Measurements from ENCODE around the gene ARHGAP26. TPM values are rescaled to one million over a fixed set of nuclear protein-coding genes. Genes with fewer than 3 reads are reported as not detected.
A peak's percentile ranks its signal among the peaks of the same experiment; 100 is the strongest.

Gene ARHGAP26
- total RNA-seq, 4 donors from 2014 or later = 12.4 to 49.5 (median 31.8) TPM

DNA sequence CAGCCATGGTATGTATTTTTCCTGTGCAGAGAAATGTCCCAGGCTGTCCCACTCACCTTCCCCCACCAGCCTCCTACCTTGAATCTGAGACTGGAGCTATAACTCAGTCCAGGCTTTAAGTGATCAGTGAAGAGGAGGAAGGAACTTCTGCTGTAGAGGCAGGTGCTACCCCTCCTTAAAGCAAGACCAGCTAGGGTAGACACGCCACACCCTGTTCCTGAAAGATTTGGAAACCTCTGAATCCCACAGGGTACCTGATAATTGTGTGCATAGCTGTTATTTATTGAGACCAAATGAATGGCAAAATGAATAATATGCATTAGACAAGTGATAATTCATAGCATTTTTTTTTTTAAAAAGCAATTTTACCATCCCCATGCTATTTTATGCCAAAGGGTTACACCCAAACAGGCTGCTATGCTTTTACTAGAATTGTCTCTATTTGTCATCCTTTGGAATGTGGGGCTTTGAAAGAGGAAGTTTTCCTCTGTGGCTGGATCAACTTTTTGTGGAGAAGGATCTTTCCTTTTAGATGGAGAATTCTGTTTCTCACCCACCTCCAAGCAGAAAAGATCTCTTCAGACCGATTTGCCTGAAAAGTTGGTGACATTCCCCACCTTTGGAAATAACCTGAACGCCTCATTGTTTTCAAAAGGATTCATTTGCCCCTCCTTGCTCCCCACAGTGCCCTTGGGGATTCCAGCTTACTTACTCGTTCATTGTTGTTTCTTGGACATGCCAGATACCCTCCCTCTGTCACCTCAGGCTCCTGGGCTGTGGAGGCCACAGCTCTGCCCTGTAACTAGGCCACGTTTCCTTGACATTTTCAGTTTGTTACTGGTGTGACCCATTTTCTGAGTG, 384.6 kb downstream of the ARHGAP26 start:
- Histone ChIP-seq H3K27ac (peak overlapping the region; percentile 45 to 49), H3K4me1 (peaks cover 9 to 12% of the 10 kb centered on the region in 2 donors), H3K36me3 (no peaks in the 10 kb centered on the region), H3K27me3 (no peaks in the 10 kb centered on the region), H3K9me3 (no peaks in the 10 kb centered on the region), H3K4me3 (no peak overlapping the region)
- no peak for DNase-seq
- intact Hi-C loops (cut with DNase I; ENCODE audit: low total_unique reads) = no loop called here
- TF ChIP-seq, protein P1, sequence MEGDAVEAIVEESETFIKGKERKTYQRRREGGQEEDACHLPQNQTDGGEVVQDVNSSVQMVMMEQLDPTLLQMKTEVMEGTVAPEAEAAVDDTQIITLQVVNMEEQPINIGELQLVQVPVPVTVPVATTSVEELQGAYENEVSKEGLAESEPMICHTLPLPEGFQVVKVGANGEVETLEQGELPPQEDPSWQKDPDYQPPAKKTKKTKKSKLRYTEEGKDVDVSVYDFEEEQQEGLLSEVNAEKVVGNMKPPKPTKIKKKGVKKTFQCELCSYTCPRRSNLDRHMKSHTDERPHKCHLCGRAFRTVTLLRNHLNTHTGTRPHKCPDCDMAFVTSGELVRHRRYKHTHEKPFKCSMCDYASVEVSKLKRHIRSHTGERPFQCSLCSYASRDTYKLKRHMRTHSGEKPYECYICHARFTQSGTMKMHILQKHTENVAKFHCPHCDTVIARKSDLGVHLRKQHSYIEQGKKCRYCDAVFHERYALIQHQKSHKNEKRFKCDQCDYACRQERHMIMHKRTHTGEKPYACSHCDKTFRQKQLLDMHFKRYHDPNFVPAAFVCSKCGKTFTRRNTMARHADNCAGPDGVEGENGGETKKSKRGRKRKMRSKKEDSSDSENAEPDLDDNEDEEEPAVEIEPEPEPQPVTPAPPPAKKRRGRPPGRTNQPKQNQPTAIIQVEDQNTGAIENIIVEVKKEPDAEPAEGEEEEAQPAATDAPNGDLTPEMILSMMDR (IDR thresholded peaks at IDR 0.05) = no peak
- TF ChIP-seq POLR2A (IDR thresholded peaks at IDR 0.05) = no peak

DNA sequence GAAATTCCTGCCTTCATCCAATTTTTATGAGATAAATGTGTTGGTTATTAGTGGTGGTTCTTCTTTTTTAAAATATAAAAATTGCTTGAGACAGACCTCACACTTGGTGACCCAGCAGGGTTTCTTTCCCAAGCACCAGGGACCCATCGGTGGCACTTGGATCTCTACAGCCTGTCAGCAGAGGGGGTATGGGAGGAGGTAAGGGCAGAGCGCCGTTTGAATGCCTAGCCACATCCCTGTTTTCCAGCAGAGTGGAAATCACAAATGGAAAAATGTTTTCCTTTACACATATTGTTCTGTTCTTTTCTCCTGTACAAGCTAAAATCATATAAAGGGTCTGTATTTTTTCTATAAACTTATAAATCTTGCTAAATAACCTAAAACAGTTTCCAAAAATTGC, 385.3 kb downstream of the ARHGAP26 start:
- no peak for DNase-seq
- peak overlapping the region; percentile 20 to 45 for H3K27ac ChIP-seq
- intact Hi-C loops (cut with DNase I; ENCODE audit: low total_unique reads) = no loop called here
- no peak overlapping the region for H3K4me3 ChIP-seq
- H3K9me3 ChIP-seq = no peaks in the 10 kb centered on the region
- H3K36me3 ChIP-seq = no peaks in the 10 kb centered on the region
- H3K27me3 ChIP-seq = no peaks in the 10 kb centered on the region
- TF ChIP-seq, protein P1 (IDR thresholded peaks at IDR 0.05) = no peak
- no peak for TF ChIP-seq POLR2A (IDR thresholded peaks at IDR 0.05)
- H3K4me1 ChIP-seq = peaks cover 9 to 12% of the 10 kb centered on the region in 2 donors

DNA sequence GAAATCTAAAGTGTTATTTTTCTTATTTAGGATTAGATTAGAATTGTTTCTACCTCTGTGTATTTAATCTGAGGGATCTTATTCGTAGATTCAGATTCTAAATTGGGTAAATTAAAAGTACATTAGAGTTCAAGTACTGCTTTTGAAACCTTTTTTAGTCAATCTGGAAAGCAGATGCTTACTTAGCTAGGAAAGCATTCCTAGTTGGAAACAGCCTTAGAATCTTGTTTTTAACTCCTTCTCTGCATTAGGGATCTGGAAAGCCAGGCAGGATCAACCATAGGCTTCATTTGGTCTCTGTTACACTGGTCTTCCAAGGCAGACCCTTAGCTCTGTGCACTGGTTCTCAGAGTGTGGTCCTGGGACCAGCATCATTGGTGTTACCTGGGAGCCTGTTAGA, 385.9 kb downstream of the ARHGAP26 start:
- no peak for TF ChIP-seq POLR2A (IDR thresholded peaks at IDR 0.05)
- TF ChIP-seq, protein P1 (IDR thresholded peaks at IDR 0.05) = no peak
- Histone ChIP-seq H3K4me1 (peaks cover 9 to 12% of the 10 kb centered on the region in 2 donors), H3K27me3 (no peaks in the 10 kb centered on the region), H3K9me3 (no peaks in the 10 kb centered on the region), H3K27ac (no peak overlapping the region), H3K4me3 (no peak overlapping the region), H3K36me3 (no peaks in the 10 kb centered on the region)
- intact Hi-C loops (cut with DNase I; ENCODE audit: low total_unique reads) = no loop called here
- DNase-seq = no peak

DNA sequence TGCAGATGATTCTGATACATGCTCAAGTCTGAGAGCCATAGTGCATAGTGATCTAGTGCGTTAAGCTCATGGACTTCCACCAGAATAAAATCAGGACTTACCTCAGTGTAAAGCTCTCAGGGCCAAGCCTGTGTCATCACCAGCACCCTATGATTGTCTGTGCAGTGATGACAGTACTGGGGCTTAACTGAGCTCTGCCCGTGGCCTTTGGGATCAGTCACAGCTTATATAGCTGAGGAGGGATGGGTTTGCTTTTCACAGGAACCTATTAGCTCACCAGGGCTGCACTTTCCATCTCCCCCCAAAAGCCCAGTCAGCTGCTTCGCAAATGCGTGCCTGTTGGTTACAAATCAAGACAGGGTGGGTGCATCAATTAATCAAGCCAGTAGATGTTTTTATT, 386.4 kb downstream of the ARHGAP26 start:
- no peak overlapping the region for H3K27ac ChIP-seq
- H3K4me1 ChIP-seq = peaks cover 9 to 12% of the 10 kb centered on the region in 2 donors
- intact Hi-C loops (cut with DNase I; ENCODE audit: low total_unique reads) = no loop called here

DNA sequence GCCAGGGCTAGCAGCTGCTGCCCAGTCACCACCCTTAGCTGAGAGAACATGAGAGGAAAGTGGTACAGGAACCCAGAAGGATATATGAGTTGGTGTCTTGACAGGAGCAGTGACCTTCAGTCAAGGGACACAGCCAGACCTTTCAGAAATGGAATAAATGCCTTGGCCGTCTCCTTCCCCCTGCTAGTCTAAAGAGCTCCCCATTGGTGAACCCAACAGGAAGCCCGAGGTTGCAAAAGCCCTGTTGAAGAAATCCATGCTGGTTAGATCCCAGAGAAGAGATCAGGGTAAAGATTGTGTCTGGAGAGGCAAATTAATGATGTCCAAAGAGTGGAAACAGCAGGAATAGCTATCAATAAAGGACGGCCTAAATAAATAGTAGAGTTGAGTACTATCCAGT, 388.9 kb downstream of the ARHGAP26 start:
- H3K36me3 ChIP-seq = no peaks in the 10 kb centered on the region
- H3K4me1 ChIP-seq = peaks cover 7 to 8% of the 10 kb centered on the region in 2 donors
- no peak for DNase-seq
- H3K27me3 ChIP-seq = no peaks in the 10 kb centered on the region
- no peaks in the 10 kb centered on the region for H3K9me3 ChIP-seq
- H3K4me3 ChIP-seq = no peak overlapping the region
- intact Hi-C loops (cut with DNase I; ENCODE audit: low total_unique reads) = no loop called here
- no peak overlapping the region for H3K27ac ChIP-seq
- no peak for TF ChIP-seq POLR2A (IDR thresholded peaks at IDR 0.05)
- TF ChIP-seq, protein P1 (IDR thresholded peaks at IDR 0.05) = no peak

More for the DNA sequence above, 386.4 kb downstream of the ARHGAP26 start:
- no peak for DNase-seq
- Histone ChIP-seq H3K9me3 (no peaks in the 10 kb centered on the region), H3K27me3 (no peaks in the 10 kb centered on the region), H3K4me3 (no peak overlapping the region), H3K36me3 (no peaks in the 10 kb centered on the region)
- TF ChIP-seq, protein P1 (IDR thresholded peaks at IDR 0.05) = no peak
- no peak for TF ChIP-seq POLR2A (IDR thresholded peaks at IDR 0.05)
